ENCODE results near the gene SLIT1.

Gene SLIT1

GRCh38 chr10:97207756-97208346 is 22.1 kb upstream of the SLIT1 start:
- no peak overlapping the region for H2AFZ ChIP-seq
- H3K36me3 ChIP-seq (ENCODE audit: control insufficient read depth, insufficient read depth, low read length): no peaks in the 10 kb centered on the region
- H3K4me2 ChIP-seq (ENCODE audit: low read length): no peak overlapping the region
- H3K9me3 ChIP-seq (ENCODE audit: control insufficient read depth, low read length): no peaks in the 10 kb centered on the region
- H3K4me3 ChIP-seq (ENCODE audit: low read depth, low read length): no peak overlapping the region
- no peaks in the 10 kb centered on the region for H3K79me2 ChIP-seq
- TF ChIP-seq, protein P1, sequence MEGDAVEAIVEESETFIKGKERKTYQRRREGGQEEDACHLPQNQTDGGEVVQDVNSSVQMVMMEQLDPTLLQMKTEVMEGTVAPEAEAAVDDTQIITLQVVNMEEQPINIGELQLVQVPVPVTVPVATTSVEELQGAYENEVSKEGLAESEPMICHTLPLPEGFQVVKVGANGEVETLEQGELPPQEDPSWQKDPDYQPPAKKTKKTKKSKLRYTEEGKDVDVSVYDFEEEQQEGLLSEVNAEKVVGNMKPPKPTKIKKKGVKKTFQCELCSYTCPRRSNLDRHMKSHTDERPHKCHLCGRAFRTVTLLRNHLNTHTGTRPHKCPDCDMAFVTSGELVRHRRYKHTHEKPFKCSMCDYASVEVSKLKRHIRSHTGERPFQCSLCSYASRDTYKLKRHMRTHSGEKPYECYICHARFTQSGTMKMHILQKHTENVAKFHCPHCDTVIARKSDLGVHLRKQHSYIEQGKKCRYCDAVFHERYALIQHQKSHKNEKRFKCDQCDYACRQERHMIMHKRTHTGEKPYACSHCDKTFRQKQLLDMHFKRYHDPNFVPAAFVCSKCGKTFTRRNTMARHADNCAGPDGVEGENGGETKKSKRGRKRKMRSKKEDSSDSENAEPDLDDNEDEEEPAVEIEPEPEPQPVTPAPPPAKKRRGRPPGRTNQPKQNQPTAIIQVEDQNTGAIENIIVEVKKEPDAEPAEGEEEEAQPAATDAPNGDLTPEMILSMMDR (IDR thresholded peaks at IDR 0.05): no peak
- H3K4me1 ChIP-seq: no peaks in the 10 kb centered on the region
- no peak overlapping the region for H3K27ac ChIP-seq
- H3K9ac ChIP-seq: no peak overlapping the region
- H3K27me3 ChIP-seq (ENCODE audit: control insufficient read depth, insufficient read depth, low read length): no peaks in the 10 kb centered on the region

GRCh38 chr10:97207131-97207530 is 21.4 kb upstream of the SLIT1 start:
- Histone ChIP-seq H3K4me3 (ENCODE audit: low read depth, low read length) (no peak overlapping the region), H3K4me1 (no peaks in the 10 kb centered on the region), H3K27ac (no peak overlapping the region), H3K9me3 (ENCODE audit: control insufficient read depth, low read length) (no peaks in the 10 kb centered on the region), H3K9ac (no peak overlapping the region), H3K36me3 (ENCODE audit: control insufficient read depth, insufficient read depth, low read length) (no peaks in the 10 kb centered on the region), H3K27me3 (ENCODE audit: control insufficient read depth, insufficient read depth, low read length) (no peaks in the 10 kb centered on the region), H3K79me2 (no peaks in the 10 kb centered on the region), H2AFZ (no peak overlapping the region), H3K4me2 (ENCODE audit: low read length) (no peak overlapping the region)
- TF ChIP-seq, protein P1 (IDR thresholded peaks at IDR 0.05): no peak

DNA sequence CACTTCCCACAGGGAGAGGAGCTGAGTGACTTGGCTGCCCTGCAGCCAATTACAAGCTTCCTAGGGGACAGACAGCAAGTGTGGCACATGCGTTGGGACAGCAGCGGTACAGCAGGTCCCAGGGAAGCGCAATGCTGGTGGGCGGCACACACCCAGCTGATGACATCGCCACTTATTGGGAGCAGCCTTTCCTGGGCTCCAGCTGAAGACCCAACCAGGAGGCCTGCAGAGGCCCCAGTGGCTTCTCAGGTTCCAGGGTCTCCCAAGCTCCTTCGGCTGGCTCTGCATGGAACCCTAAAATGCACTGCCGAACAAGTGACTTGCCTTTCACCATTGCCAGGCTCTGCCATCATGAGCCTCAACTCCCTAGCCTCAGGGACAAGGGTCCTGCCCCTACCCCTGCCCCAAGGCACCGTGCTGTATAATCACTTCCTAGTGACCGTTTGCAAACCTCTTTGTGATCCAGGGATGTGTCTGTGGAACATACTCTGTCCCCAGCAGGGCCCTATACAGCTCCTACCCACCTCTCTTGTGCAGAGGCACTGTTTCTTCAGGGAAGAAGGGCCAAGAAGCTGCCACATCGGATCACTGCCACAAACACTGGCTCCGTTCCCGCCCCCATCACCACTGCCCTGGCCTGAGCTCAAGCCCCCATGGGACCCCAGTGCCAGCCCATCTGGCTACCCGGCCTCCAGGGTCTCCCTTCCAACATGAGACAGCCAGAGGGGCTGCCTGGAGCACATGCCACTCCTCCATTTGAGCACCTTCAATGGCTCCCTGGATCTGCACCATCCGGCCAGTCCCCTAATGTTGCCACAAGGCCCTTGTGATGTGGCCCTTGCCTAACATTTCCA is 19.3 kb upstream of the SLIT1 start:
- Histone ChIP-seq H3K79me2 (no peaks in the 10 kb centered on the region), H3K36me3 (ENCODE audit: control insufficient read depth, insufficient read depth, low read length) (no peaks in the 10 kb centered on the region), H3K4me2 (ENCODE audit: low read length) (no peak overlapping the region), H3K27me3 (ENCODE audit: control insufficient read depth, insufficient read depth, low read length) (no peaks in the 10 kb centered on the region), H3K27ac (no peak overlapping the region), H3K9ac (no peak overlapping the region), H3K9me3 (ENCODE audit: control insufficient read depth, low read length) (no peaks in the 10 kb centered on the region), H2AFZ (no peak overlapping the region), H3K4me1 (no peaks in the 10 kb centered on the region), H3K4me3 (ENCODE audit: low read depth, low read length) (no peak overlapping the region)
- TF ChIP-seq, protein P1 (IDR thresholded peaks at IDR 0.05): no peak

DNA sequence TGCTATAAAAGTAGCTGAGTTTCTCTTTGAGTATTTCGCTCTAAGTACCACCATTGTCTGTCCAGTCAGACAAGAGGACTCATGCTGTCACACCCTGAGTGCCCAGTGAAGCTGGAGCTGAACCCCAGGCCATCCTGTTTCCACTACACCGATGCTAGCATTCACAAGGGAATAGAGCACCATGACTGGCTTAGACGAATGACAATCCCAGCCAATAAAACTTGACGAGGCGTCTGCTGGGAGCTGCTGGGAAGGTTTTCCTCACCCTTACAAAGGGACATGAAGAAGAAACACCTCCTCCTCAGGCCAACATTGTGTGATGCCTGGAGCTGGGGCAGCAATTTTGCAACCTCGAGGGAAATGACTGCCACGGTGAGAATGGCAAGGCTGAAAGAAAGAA is 17.5 kb upstream of the SLIT1 start:
- no peak overlapping the region for H2AFZ ChIP-seq
- no peak overlapping the region for H3K4me3 ChIP-seq (ENCODE audit: low read depth, low read length)
- H3K79me2 ChIP-seq: no peaks in the 10 kb centered on the region
- TF ChIP-seq, protein P1 (IDR thresholded peaks at IDR 0.05): no peak
- H3K9ac ChIP-seq: no peak overlapping the region
- H3K9me3 ChIP-seq (ENCODE audit: control insufficient read depth, low read length): no peaks in the 10 kb centered on the region
- no peak overlapping the region for H3K4me2 ChIP-seq (ENCODE audit: low read length)
- no peaks in the 10 kb centered on the region for H3K36me3 ChIP-seq (ENCODE audit: control insufficient read depth, insufficient read depth, low read length)
- no peaks in the 10 kb centered on the region for H3K4me1 ChIP-seq
- no peak overlapping the region for H3K27ac ChIP-seq
- H3K27me3 ChIP-seq (ENCODE audit: control insufficient read depth, insufficient read depth, low read length): no peaks in the 10 kb centered on the region
